HG02885 (cell line): ENCODE results near the gene AMN1.
A peak's percentile ranks its signal among the peaks of the same experiment; 100 is the strongest.
"Not testable (repeated sequence)": the region's sequence is repeated elsewhere in the genome, so short reads cannot be mapped to it uniquely, and the experiment has no call there.

Experiments used
- ATAC-seq: cut with Tn5 transposase; IDR thresholded peaks from one replicate; pipeline ENCODE4 v1.9.1; 2021; ENCODE audit warnings: mild to moderate bottlenecking; ENCODE audit not compliant: unreplicated experiment, poor library complexity

The AMN1 gene

GRCh38 chr12:31728917-31729640, at the start of gene AMN1:
AMN1 (minus strand) TSS chr12:31729021; CDS start chr12:31729008, 13 bp downstream.
- ATAC-seq, result peak; percentile 96

- peak; percentile 58 for ATAC-seq
Observed at GRCh38 chr12:31773867-31774266, 45.0 kb upstream of the AMN1 start.

DNA sequence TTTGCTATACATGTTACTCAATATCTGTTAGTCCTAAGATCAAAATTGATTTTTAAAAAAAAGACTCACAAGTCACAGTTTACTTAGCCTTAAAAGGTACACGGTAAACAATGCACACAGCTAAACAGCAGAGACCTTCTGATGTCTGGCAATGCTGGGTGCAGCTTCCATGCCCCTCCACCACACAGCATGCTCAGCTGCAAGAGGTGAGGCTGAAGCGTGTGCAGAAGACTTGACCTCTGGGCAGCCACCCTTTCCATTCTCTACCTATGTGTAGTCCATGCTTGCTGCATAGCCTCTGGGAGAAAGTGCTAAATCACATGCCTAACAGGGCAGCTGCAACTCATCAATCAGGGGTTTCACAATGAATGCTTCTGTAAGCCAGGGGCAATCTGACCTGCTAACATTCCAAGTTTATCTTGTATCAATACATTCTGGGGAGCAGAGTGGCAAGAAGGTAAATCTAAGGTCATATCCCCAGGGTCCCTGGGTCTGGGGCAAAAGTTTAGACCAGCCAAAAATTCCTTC, 44.5 kb upstream of the AMN1 start:
- no peak for ATAC-seq

DNA sequence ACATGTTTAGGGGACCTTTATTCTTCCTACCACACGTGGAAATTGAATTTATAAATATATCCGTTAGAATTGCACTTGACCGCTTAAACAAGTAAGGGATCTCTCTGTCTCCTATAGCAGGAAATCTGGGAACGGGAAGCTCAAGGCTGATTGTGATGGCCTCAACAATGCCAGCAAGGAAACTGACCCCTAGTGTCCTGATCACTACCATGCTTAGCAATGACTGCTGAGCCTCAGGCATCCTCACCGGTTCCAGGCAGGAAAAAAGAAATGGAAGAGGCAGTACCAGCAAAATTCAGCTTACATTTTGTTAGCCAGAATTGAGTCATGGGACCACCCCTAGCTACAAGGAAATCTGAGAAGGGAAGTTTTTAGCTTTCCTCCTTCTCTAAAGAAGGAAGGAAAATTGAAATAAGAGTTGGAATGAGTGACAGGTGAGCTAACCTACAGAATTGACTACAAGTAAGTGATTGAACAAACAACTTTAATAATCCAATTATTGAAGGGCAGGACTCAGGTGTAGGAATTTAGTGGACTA, 43.9 kb upstream of the AMN1 start:
- no peak for ATAC-seq

DNA sequence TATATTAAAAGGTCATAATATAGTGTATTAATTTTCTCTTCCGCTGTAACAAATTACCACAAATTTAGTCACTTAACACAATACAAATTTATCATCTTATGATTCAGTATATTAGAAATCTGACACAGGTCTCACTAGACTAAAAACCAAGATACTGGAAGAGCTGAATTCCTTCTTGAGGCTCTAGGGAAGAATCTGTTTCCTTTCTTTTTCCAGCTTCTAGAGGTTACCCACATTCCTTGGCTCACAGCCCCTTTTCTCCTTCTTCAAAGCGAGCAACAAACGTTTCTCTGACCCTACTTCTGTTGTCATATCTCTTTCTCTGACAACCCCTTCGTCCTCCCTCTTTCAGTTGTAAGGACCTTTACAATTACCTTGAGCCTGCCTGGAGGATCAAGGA, 43.4 kb upstream of the AMN1 start:
- ATAC-seq, result no peak

DNA sequence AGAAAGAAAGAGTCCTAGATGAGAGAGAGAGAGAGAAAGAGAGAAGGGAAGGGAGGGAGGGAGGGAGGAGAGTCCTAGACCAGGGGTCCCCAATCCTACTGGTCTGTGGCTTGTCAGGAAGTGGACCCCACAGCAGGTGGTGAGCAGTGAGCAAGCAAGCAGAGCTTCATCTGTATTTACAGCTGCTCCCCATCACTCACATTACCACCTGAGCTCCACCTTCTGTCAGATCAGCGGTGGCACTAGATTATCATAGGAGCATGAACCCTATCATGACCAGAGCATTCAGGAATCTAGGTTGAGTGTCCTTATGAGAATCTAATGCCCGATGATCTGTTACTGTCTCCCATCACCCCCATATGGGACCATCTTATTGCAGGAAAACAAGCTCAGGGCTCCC, 39.2 kb upstream of the AMN1 start:
- ATAC-seq, result no peak

DNA sequence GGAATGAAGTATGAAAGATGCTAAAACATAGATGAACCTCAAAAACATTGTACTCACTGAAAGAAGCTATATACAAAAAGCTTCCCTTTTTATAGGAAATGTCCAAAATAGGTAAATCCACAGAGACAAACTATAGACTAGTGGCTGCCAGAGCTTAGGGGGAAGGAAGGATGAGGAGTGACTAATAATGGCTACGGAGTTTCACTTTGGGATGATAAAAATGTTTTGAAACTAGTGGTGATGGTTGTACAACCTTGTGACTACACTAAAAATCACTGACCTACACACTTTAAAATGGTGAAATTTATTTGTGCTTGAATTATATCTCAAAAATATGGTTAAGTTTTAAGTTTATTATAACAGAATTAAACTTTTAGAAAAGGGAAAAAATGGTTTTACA, 37.1 kb upstream of the AMN1 start:
- no peak for ATAC-seq

DNA sequence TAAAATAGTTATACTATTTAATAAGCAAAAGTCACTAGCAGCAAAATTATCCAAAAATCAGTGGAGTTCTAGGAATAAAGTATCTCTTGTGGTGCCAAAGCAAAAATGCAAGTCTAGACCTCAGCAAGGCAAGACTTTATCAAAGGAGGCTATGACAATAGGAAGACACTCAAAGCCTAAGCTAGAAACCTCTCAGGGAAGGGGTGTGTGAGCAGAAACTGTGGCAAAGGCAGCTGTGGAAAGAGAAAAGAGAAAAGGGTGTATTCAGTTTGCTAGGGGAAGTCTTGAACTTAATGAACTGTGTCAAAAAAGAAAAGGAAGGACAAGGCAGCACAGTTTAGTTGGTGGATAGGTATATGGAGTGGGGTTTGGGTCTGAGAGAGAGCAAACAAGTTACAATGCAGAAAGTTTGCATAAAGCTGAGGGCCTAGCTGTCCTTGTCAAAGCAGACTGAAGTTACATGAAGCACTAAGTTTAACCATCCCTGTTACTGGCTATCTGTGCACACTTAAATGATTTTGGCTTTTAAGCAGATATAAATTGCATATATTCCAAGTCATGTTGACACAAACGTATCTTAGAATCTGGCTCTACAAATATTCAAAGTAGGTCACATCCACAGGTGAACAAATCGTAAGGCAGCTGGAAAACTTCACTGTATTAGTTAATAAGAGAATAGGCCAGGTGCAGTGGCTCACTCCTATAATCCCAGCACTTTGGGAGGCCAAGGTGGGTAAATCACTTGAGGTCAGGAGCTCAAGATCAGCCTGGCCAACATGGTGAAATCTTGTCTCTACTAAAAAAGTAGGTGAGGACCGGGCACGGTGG, 31.0 kb upstream of the AMN1 start:
- ATAC-seq, result peak; percentile 45

DNA sequence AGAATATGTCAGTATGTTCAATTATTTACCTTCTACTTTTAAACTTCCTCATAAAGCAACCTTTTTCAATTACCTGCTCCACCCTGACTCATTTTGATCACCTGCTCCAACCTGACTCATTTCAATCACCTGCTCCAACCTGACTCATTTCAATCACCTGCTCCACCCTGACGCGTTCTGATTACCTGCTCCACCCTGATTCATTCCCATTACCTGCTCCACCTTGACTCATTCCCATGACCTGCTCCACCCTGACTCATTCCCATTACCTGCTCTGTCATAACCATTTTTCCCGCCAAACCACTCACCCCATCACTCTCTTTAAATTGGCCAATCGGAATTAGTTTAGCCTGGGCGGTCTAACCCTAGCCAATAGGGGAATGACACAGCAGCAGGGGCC, 29.5 kb upstream of the AMN1 start:
- not testable (repeated sequence) for ATAC-seq

GRCh38 chr12:31756977-31757420, 28.2 kb upstream of the AMN1 start:
- ATAC-seq, result no peak

- no peak for ATAC-seq
Observed at GRCh38 chr12:31752450-31752849, 23.6 kb upstream of the AMN1 start.

- no peak for ATAC-seq
Observed at GRCh38 chr12:31751085-31751484, 22.3 kb upstream of the AMN1 start.

- no peak for ATAC-seq
Observed at GRCh38 chr12:31750747-31751039, 21.9 kb upstream of the AMN1 start.

DNA sequence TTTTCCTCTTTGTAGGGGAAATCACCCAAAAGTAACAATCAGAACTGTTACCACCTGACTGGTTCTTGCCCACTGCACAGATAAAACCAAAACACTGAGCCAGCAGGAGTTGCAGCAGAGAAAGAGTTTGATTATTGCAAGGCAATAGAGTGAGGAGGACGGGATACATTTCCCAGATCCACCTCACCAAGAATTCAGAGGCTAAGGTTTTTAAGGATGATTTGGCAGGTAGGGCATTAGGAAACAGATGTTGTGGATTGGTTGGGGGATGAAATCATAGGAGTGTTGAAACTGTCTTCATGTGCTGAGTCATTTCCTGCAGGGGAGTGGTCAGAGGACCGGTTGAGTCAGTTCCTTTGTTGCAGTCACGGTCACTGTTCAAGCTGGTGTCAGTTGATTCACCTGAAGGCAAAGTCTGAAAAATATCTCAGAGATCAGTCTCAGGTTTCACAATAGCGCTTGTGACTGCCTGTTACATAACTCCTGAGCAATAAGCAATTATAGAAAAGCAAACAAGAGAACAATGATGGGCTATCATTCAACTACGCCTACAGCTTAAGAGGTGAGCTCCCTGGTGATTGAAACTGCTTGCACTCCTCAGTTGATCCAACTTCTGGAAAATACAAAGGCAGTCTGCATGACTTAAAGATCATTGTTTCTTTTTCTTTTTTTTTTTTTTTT, 20.3 kb upstream of the AMN1 start:
- peak; percentile 88 for ATAC-seq

DNA sequence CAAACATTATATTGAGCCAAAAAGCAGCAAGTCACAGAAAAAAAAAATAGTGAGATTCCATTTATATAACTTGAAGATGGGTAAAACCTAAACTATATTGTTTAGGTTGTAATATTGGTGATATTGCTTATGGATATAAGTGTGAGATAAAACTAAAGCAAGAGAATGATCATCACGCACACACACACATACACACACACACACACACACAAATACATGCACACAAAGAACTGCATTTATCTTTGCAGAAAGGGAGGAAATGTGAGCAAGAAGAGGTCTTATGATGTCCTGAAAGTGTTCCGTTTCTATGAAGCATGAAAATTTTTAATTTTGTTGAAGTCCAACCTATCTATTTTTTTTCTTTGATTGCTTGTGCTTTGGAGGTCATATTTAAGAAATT, 16.4 kb upstream of the AMN1 start:
- ATAC-seq, result no peak

DNA sequence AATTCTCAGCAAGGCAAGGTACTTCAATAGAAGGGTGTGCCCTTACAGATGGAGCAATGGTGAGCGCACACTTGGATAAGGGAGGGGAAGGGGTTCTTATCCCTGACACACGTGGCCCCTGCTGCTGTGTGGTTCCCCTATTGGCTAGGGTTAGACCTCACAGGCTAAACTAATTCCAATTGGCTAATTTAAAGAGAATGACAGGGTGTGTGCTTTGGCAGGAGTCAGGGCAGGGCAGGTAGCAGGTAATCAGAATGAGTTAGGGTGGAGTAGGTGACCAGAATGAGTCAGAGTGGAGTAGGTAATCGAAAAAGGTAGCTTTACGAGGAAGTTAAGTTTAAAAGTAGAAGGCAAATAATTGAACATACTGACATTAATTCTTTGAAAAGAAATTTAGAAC, 15.5 kb upstream of the AMN1 start:
- not testable (repeated sequence) for ATAC-seq

GRCh38 chr12:31742891-31743290, 14.1 kb upstream of the AMN1 start:
- ATAC-seq, result peak; percentile 30

- ATAC-seq, result no peak
Observed at GRCh38 chr12:31740628-31741027, 11.8 kb upstream of the AMN1 start.

- ATAC-seq, result no peak
Observed at GRCh38 chr12:31737763-31738162, 8.9 kb upstream of the AMN1 start.

DNA sequence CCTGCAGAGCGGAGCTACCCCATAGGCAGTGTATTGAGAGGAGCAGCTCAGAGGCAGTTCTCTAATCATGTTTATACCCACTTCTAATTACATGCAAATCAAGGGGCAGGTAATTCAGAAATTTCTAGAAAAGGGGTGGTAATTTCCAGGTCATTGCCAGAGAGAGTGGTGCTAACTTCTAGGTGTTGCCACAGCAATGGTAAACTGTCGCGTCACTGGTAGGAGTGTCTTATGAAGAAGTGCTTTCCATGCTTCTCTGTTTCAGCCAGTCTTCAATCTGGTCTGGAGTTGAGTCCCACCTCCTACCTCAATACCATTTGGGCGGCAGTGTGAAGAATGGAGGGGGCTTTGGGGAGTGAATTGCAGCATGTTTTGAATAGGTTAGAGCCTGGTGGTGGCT, 8.5 kb upstream of the AMN1 start:
- ATAC-seq, result no peak

DNA sequence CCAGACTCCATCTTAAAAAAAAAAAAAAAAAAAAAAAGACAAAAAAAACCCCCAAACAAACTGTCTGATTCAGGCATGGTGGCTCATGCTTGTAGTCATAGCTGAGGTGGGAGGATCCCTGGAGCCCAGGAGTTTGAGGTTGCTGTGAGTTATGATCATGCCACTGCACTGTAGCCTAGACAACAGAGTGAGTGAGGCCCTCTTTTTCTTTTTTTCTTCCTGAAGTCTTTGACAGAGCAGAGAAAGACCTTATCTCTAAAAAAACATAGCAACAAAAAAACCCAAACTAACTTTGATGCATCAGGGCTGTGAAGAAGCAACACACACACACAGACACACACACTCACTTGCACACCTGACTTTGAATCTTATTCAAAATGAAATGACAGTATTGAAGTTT, 7.7 kb upstream of the AMN1 start:
- peak; percentile 54 for ATAC-seq
